ENCODE data around the gene RHOD. TPM values are rescaled to one million over a fixed set of nuclear protein-coding genes. Genes with fewer than 3 reads are reported as not detected.

The RHOD gene
- total and polyA plus RNA-seq, 9 of the 15 experiments (the other 6 are each of a cell fraction or from before 2014, with no cell fraction given): not detected

DNA sequence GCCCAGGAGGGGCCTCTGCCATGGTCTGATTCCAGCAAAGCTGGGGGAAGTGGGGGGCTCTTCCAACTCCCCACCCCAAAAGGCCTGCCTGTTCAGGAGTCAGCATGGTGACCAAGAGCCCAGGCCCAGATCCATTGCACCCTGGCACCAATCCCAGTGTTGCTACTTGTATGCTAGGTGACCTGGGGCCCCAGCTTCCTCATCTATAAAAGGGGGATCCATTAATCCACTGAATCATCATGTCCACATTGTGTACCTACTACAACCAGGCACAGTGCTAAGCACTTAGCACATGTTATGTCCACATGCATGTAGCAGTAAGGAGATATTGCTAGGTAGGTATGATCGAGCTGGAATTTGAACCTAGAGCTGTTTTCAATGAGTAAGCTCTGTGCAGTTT is 31.7 kb upstream of the RHOD start:
- FAIRE-seq: no peak

More for the DNA sequence above, 31.7 kb upstream of the RHOD start:
- H3K9ac ChIP-seq (ENCODE audit: insufficient read depth in 1 of 2, low read depth in 2 of 2, low read length in 2 of 2): no peak overlapping the region
- H3K9me3 ChIP-seq (replicated peaks; ENCODE audit: control insufficient read depth, insufficient read depth, low read depth, low read length): no peaks in the 10 kb centered on the region
- peaks cover 10 to 30% of the 10 kb centered on the region in 2 experiments; a peak in 3 of 5 replicates for H3K27me3 ChIP-seq (ENCODE audit: control insufficient read depth in 2 of 2, insufficient read depth in 2 of 2, low read length in 2 of 2)
- peaks cover 2% of the 10 kb centered on the region for H4K20me1 ChIP-seq (replicated peaks; ENCODE audit: control insufficient read depth, insufficient read depth, low read length)
- H3K79me2 ChIP-seq (ENCODE audit: control insufficient read depth, insufficient read depth, low read length): no peaks in the 10 kb centered on the region
- H3K4me2 ChIP-seq (ENCODE audit: insufficient read depth, low read length): no peak overlapping the region
- TF ChIP-seq SNIP1 (IDR thresholded peaks at IDR 0.05; ENCODE audit: low read depth) (no peak), MTA1 (IDR thresholded peaks at IDR 0.05; ENCODE audit: borderline replicate concordance) (no peak), ESRRA (IDR thresholded peaks at IDR 0.05; ENCODE audit: borderline replicate concordance, low read depth) (no peak), DDX20 (tag; IDR thresholded peaks at IDR 0.05; ENCODE audit: low read depth) (no peak), ZZZ3 (IDR thresholded peaks at IDR 0.05) (no peak), HNRNPK (IDR thresholded peaks at IDR 0.05; ENCODE audit: low read depth, low read length, poor library complexity, severe bottlenecking) (no peak), ZNF668 (CRISPR knock-in tag; IDR thresholded peaks at IDR 0.05) (no peak), FOXJ3 (CRISPR knock-in tag; IDR thresholded peaks at IDR 0.05) (no peak), ZNF766 (CRISPR knock-in tag; conservative IDR thresholded peaks at IDR 0.05) (no peak), ATF3 (IDR thresholded peaks at IDR 0.05) (no peak), ATF3 (CRISPR knock-in tag; conservative IDR thresholded peaks at IDR 0.05) (no peak), KDM1A (IDR thresholded peaks at IDR 0.05) (no peak), ELF2 (CRISPR knock-in tag; IDR thresholded peaks at IDR 0.05) (no peak), HCFC1 (IDR thresholded peaks at IDR 0.05; ENCODE audit: low read depth, low read length) (no peak), ZNF695 (CRISPR knock-in tag; IDR thresholded peaks at IDR 0.05) (no peak), ARID2 (IDR thresholded peaks at IDR 0.05) (no peak), KAT2B (IDR thresholded peaks at IDR 0.05; ENCODE audit: low read depth, low read length) (no peak)
- TF ChIP-seq, protein P1, sequence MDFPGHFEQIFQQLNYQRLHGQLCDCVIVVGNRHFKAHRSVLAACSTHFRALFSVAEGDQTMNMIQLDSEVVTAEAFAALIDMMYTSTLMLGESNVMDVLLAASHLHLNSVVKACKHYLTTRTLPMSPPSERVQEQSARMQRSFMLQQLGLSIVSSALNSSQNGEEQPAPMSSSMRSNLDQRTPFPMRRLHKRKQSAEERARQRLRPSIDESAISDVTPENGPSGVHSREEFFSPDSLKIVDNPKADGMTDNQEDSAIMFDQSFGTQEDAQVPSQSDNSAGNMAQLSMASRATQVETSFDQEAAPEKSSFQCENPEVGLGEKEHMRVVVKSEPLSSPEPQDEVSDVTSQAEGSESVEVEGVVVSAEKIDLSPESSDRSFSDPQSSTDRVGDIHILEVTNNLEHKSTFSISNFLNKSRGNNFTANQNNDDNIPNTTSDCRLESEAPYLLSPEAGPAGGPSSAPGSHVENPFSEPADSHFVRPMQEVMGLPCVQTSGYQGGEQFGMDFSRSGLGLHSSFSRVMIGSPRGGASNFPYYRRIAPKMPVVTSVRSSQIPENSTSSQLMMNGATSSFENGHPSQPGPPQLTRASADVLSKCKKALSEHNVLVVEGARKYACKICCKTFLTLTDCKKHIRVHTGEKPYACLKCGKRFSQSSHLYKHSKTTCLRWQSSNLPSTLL (IDR thresholded peaks at IDR 0.05): no peak
- TF ChIP-seq, protein P2, sequence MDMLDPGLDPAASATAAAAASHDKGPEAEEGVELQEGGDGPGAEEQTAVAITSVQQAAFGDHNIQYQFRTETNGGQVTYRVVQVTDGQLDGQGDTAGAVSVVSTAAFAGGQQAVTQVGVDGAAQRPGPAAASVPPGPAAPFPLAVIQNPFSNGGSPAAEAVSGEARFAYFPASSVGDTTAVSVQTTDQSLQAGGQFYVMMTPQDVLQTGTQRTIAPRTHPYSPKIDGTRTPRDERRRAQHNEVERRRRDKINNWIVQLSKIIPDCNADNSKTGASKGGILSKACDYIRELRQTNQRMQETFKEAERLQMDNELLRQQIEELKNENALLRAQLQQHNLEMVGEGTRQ (CRISPR knock-in tag; IDR thresholded peaks at IDR 0.05): no peak
- H3K4me1 ChIP-seq (replicated peaks in 1 of 2; ENCODE audit: control insufficient read depth in 2 of 2, insufficient read depth in 2 of 2, low read length in 2 of 2): peaks cover 0 to 23% of the 10 kb centered on the region in 2 experiments; a peak in 2 of 5 replicates
- H3K36me3 ChIP-seq (ENCODE audit: control insufficient read depth, insufficient read depth, low read length): no peaks in the 10 kb centered on the region
- no peak for ATAC-seq
- in situ Hi-C loops (cut with MboI): no loop called here
- CTCF ChIA-PET (ENCODE audit: low intra/inter-chr PET ratio): no interaction called here
- H3K4me3 ChIP-seq: no peak overlapping the region
- H3K9me1 ChIP-seq (ENCODE audit: control insufficient read depth, insufficient read depth, low read length): no peaks in the 10 kb centered on the region
- DNase-seq (ENCODE audit: extremely low read depth in 1 of 4, low spot score in 3 of 4): no peak
- no peak overlapping the region for H3K27ac ChIP-seq (ENCODE audit: extremely low read depth, low read depth, low read length)
- H2AFZ ChIP-seq (ENCODE audit: low read depth, low read length): no peak overlapping the region
- intact Hi-C loops (cut with micrococcal nuclease): no loop called here
- WGBS (ENCODE audit: insufficient coverage, low coverage, missing lambda C conversion rate): 6% methylated on average over 1 of the region's 1 CpG
- POLR2A ChIA-PET: interaction anchor here (0.8 to 1.1 kb wide), 3 partner anchors 10 to 131 kb away, joined by 3 read pairs; no protein-coding TSS in a partner anchor
- no TSS peak for BruUV-seq (replicated peaks)

Measured in K562 (cell line).